ENCODE results near the gene MEX3B.
"Not testable (repeated sequence)": the region's sequence is repeated elsewhere in the genome, so short reads cannot be mapped to it uniquely, and the experiment has no call there.

The MEX3B gene

GRCh38 chr15:82012908-82013307 is 32.9 kb downstream of the MEX3B start:
- no peak for DNase-seq

GRCh38 chr15:82005239-82005638 is 40.6 kb downstream of the MEX3B start:
- DNase-seq = no peak

- DNase-seq = no peak
These were observed 41.9 kb downstream of the MEX3B start for GRCh38 chr15:82003916-82004315.

- not testable (repeated sequence) for DNase-seq
These were observed 50.7 kb downstream of the MEX3B start for GRCh38 chr15:81995081-81995480.

GRCh38 chr15:81992523-81992922 is 53.3 kb downstream of the MEX3B start:
- DNase-seq = no peak

Measured in right kidney (tissue), 1 donor.